ENCODE measurements around the gene PDZD2.
A peak's percentile ranks its signal among the peaks of the same experiment; 100 is the strongest.
"Not testable (repeated sequence)": the region's sequence is repeated elsewhere in the genome, so short reads cannot be mapped to it uniquely, and the experiment has no call there.

Gene PDZD2

DNA sequence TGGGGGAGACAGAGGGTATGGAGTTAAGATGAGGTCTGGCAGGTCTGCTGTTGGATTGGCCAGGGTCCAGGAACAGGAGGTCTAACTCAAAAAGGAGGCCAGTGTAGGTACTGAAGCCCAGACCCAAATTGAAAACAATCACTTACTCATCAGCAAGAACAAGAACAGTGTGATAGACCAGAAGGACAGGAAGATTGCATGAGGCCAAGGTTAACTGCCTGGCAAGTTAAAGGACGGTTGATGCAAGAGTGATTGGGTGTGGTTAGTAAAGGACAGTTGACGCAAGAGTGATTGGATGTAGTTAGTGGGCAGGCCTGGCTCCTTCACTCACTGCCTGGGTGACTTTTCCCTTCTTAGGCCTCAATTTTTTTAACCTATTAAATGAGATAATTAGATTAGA is 132.6 kb downstream of the PDZD2 start:
- TF ChIP-seq, protein P1, sequence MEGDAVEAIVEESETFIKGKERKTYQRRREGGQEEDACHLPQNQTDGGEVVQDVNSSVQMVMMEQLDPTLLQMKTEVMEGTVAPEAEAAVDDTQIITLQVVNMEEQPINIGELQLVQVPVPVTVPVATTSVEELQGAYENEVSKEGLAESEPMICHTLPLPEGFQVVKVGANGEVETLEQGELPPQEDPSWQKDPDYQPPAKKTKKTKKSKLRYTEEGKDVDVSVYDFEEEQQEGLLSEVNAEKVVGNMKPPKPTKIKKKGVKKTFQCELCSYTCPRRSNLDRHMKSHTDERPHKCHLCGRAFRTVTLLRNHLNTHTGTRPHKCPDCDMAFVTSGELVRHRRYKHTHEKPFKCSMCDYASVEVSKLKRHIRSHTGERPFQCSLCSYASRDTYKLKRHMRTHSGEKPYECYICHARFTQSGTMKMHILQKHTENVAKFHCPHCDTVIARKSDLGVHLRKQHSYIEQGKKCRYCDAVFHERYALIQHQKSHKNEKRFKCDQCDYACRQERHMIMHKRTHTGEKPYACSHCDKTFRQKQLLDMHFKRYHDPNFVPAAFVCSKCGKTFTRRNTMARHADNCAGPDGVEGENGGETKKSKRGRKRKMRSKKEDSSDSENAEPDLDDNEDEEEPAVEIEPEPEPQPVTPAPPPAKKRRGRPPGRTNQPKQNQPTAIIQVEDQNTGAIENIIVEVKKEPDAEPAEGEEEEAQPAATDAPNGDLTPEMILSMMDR (IDR thresholded peaks at IDR 0.05; ENCODE audit: low read depth, low read length) = no peak
- no peak for DNase-seq
- H3K4me1 ChIP-seq = no peaks in the 10 kb centered on the region
- H3K4me3 ChIP-seq (ENCODE audit: low read depth, low read length) = no peak overlapping the region
- H3K9me3 ChIP-seq = no peaks in the 10 kb centered on the region
- no peaks in the 10 kb centered on the region for H3K27me3 ChIP-seq
- no peaks in the 10 kb centered on the region for H3K36me3 ChIP-seq

DNA sequence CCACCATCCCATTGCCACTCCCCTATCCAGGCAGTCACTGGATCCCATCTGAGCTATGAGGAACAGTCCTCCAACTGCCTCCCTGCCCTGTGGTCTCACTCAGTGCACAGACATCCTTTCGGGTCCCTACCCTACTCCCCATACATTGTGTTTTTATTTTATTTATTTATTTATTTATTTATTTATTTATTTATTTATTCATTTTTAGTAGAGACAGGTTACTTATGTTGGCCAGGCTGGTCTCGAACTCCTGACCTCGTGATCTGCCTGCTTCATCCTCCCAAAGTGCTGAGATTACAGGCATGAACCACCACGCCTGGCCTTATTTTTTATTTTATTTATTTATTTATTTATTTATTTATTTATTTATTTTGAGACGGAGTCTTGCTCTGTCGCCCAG is 137.4 kb downstream of the PDZD2 start:
- not testable (repeated sequence) for H3K27me3 ChIP-seq; DNase-seq; H3K9me3 ChIP-seq; H3K4me1 ChIP-seq; H3K36me3 ChIP-seq; H3K4me3 ChIP-seq (ENCODE audit: low read depth, low read length)

DNA sequence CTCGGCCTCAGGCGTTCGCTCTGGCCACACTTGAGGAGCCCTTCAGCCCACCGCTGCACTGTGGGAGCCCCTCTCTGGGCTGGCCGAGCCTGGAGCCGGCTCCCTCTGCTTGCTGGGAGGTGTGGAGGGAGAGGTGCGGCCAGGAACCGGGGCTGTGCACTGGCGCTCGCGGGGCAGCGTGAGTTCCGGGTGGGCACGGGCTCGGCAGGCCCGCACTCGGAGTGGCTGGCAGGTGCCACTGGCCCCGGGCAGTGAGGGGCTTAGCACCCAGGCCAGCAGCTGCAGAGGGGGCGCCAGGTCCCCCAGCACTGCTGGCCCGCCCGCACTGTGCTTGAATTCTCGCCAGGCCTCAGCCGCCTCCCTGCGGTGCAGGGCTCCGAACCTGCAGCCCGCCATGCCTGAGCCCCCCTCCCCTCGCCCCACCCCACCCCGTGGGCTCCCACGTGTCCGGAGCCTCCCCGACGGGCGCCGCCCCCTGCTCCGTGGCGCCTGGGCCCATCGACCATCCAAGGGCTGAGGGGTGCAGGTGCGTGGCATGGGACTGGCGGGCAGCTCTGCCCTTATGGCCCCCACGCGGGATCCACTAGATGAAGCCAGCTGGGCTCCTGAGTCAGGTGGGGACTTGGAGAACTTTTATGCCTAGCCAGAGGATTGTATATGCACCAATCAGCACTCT is 138.2 kb downstream of the PDZD2 start:
- no peaks in the 10 kb centered on the region for H3K36me3 ChIP-seq
- H3K27me3 ChIP-seq = no peaks in the 10 kb centered on the region
- H3K4me1 ChIP-seq = no peaks in the 10 kb centered on the region
- DNase-seq = no peak
- no peaks in the 10 kb centered on the region; the same call in 1 of the 2 replicates for H3K9me3 ChIP-seq
- TF ChIP-seq, protein P1 (IDR thresholded peaks at IDR 0.05; ENCODE audit: low read depth, low read length) = no peak
- H3K4me3 ChIP-seq (ENCODE audit: low read depth, low read length) = no peak overlapping the region

DNA sequence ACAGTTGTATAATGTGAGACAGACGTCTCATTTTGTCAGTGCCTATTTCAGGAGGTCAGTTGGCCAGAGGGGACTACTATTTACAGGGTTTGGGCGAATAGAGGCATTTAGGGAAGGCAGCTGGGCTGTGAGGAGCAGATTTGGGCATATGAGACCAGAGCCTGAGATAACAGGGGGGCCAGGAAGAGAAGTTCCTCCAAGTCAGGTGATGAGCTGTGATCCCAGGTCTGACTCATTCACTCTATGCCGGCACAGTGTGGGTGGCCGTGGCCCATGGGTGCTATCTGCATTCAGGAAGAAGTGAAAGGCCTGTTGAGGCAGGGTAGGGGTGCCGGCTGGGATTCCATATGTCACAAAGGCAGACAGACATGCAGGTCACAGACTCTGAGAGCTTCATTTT is 142.8 kb downstream of the PDZD2 start:
- DNase-seq = no peak
- peaks cover 3% of the 10 kb centered on the region; the same call in 1 of the 2 replicates for H3K4me1 ChIP-seq

DNA sequence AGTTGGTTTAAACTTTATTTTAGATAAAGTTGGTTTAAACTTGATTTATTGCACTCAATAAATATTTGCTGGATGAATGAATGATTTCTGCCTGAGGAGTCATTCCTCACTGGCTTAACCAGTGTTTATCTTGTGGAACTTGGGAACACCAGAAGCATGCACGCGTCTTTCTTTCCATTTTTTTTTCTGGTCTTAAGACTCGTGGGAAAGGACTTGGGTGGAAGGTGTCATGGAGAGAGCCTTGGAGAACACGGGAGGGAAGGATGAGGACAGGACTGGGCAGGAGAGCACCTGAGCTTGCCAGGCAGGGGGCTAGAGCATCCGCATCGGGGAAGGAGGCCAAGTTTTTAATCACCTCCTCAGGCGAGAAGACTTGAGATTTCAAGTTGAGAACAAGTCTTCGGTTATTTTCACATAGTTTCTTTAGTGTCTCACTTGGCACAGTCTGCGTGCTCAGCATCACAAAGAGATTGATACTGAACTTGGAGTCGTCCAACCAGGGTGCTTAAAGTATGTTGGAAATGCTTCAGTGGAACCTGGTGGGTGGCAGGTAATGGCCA is 144.2 kb downstream of the PDZD2 start:
- TF ChIP-seq, protein P1 (IDR thresholded peaks at IDR 0.05; ENCODE audit: low read depth, low read length) = no peak
- no peak for DNase-seq
- Histone ChIP-seq H3K9me3 (no peaks in the 10 kb centered on the region), H3K4me3 (ENCODE audit: low read depth, low read length) (no peak overlapping the region), H3K36me3 (no peaks in the 10 kb centered on the region), H3K27me3 (no peaks in the 10 kb centered on the region), H3K4me1 (peaks cover 3% of the 10 kb centered on the region)

More for the DNA sequence above, 142.8 kb downstream of the PDZD2 start:
- TF ChIP-seq, protein P1 (IDR thresholded peaks at IDR 0.05; ENCODE audit: low read depth, low read length) = no peak
- no peak overlapping the region for H3K4me3 ChIP-seq (ENCODE audit: low read depth, low read length)
- H3K27me3 ChIP-seq = no peaks in the 10 kb centered on the region
- no peaks in the 10 kb centered on the region; the same call in 1 of the 2 replicates for H3K9me3 ChIP-seq
- H3K36me3 ChIP-seq = no peaks in the 10 kb centered on the region

DNA sequence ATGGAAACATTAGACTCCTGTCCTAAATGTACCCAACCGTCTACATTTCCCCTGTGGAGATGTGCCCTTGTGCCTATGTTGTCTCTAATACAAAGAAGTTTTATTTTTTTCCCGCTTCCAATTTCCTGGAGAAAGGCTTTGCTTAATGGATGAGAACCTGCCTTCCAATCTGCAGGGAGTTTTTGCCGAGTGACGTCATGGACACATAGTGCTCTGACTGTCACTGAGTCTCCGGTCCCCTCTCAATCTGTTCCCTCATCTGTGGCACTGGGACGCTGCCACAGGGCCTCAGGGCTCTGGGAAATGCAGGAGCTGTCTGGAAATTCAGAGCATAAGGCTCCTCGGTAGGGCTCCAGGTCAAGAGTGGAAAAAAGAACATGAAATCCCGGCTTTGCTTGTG is 144.8 kb downstream of the PDZD2 start:
- TF ChIP-seq, protein P1 (IDR thresholded peaks at IDR 0.05; ENCODE audit: low read depth, low read length) = no peak
- Histone ChIP-seq H3K4me1 (peaks cover 3% of the 10 kb centered on the region), H3K4me3 (ENCODE audit: low read depth, low read length) (no peak overlapping the region; the same call in 1 of the 2 replicates), H3K9me3 (no peaks in the 10 kb centered on the region), H3K36me3 (no peaks in the 10 kb centered on the region), H3K27me3 (no peaks in the 10 kb centered on the region)
- DNase-seq = peak; percentile 47
